Peyer's patch (tissue), 4 donors: ENCODE measurements around the gene OR51M1.
"Not testable (repeated sequence)": the region's sequence is repeated elsewhere in the genome, so short reads cannot be mapped to it uniquely, and the experiment has no call there.

Source experiments
- POLR2A ChIP-seq, 2 donors: fragments of 450-650 bp; IDR thresholded peaks; one replicate each; pipeline ENCODE4 v1.5.1; 2017; ENCODE audit warnings: antibody characterized with exemption in 2 of 2, mild to moderate bottlenecking in 2 of 2, moderate library complexity in 2 of 2
- TF ChIP-seq, protein P1 (sequence below), 6 experiments: fragments of 450-650 bp in 4 of 6; fragments of 200-600 bp in 2 of 6; sonication (generic) in 1 of 6; IDR thresholded peaks; one replicate each; pipeline ENCODE4 v1.5.1; 2017 to 2019; ENCODE audit warnings: antibody characterized with exemption in 6 of 6, mild to moderate bottlenecking in 3 of 6, moderate library complexity in 1 of 6

DNA sequence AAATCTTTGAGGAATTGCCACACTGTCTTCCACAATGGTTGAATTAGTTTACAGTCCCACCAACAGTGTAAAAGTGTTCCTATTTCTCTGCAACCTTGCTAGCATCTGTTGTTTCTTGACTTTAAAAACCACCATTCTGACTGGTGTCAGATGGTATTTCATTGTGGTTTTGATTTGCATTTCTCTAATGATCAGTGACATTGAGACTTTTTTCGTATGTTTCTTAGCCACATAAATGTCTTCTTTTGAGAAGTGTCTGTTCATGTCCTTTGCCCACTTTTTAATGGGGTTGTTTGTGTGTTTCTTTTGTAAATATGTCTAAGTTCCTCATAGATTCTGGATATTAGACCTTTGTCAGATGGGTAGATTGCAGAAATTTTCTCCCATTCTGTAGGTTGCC is 46.4 kb upstream of the OR51M1 start:
- TF ChIP-seq, protein P1, sequence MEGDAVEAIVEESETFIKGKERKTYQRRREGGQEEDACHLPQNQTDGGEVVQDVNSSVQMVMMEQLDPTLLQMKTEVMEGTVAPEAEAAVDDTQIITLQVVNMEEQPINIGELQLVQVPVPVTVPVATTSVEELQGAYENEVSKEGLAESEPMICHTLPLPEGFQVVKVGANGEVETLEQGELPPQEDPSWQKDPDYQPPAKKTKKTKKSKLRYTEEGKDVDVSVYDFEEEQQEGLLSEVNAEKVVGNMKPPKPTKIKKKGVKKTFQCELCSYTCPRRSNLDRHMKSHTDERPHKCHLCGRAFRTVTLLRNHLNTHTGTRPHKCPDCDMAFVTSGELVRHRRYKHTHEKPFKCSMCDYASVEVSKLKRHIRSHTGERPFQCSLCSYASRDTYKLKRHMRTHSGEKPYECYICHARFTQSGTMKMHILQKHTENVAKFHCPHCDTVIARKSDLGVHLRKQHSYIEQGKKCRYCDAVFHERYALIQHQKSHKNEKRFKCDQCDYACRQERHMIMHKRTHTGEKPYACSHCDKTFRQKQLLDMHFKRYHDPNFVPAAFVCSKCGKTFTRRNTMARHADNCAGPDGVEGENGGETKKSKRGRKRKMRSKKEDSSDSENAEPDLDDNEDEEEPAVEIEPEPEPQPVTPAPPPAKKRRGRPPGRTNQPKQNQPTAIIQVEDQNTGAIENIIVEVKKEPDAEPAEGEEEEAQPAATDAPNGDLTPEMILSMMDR (IDR thresholded peaks at IDR 0.05) = not testable (repeated sequence)
- not testable (repeated sequence) for TF ChIP-seq POLR2A (IDR thresholded peaks at IDR 0.05)
